HepG2 (cell line): Measurements from ENCODE around the gene TNC.

Source experiments
- EEA1 ChIP-seq: sonication (generic); formaldehyde crosslinking; IDR thresholded peaks from 2 replicates; pipeline ENCODE4 v1.5.1; 2020; ENCODE audit warnings: mild to moderate bottlenecking, missing genetic modification reagents, borderline replicate concordance
- SAFB2 ChIP-seq: sonication (generic); formaldehyde crosslinking; IDR thresholded peaks from 2 replicates; pipeline ENCODE4 v1.5.1; 2020; ENCODE audit warnings: missing genetic modification reagents, low read depth, mild to moderate bottlenecking, borderline replicate concordance
- ZNF251 ChIP-seq: sonication (generic); formaldehyde crosslinking; IDR thresholded peaks from 2 replicates; pipeline ENCODE4 v1.9.0; 2021; ENCODE audit warnings: mild to moderate bottlenecking, missing genetic modification reagents

GRCh38 chr9:115133649-115134048 lies 15.7 kb upstream of the TNC start:
- TF ChIP-seq ZNF251 (CRISPR knock-in tag), result no peak
- no peak for TF ChIP-seq EEA1 (CRISPR knock-in tag)
- no peak for TF ChIP-seq SAFB2 (CRISPR knock-in tag)
